ENCODE measurements around the gene RGS10.

Gene RGS10

DNA sequence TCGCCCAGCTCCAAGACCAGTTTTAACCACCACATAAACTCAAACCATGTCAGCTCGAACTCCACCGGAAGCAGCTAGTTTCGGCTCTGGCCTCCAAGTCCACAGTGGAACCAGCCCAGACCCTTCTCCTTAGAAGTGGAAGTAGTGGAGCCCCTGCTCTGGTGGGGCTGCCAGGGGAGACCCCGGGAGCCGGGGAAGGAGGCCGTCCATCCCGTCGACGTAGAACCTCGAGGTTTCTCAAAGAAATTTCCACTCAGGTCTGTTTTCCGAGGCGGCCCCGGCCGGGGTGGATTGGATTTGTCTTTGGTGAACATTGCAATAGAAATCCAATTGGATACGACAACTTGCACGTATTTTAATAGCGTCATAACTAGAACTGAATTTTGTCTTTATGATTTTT lies 87.5 kb downstream of the RGS10 start:
- H3K27me3 Mint-ChIP-seq, result no peaks in the 10 kb centered on the region

DNA sequence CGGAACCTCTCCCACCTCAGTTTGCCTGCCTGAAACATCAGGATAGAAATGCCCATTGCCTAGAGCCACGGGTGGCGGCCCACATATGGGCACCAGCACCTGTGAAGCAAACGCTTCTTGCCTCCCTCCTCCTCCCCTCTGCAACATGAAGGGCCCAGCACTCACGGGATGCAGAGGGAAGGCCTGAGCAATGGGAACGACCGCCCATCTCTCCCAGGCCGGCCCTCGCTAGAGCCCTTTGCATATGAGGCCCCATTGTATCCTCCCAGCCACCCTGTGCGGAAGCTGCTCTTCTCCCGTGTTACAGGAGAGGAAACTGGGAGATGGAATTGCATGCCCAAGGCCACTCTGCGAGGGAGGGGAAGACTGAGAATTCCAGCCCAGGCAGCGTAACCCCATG lies 88.2 kb downstream of the RGS10 start:
- H3K36me3 Mint-ChIP-seq (ENCODE audit: low read depth), result peaks cover 23% of the 10 kb centered on the region
- no peak overlapping the region for H3K4me3 Mint-ChIP-seq
- DNase-seq, result no peak
- H3K4me1 Mint-ChIP-seq (ENCODE audit: low read depth), result no peaks in the 10 kb centered on the region
- H3K9me3 Mint-ChIP-seq, result no peaks in the 10 kb centered on the region
- no peaks in the 10 kb centered on the region for H3K27me3 Mint-ChIP-seq
- H3K27ac Mint-ChIP-seq, result no peak overlapping the region

More for the DNA sequence above, 87.5 kb downstream of the RGS10 start:
- DNase-seq, result no peak
- peaks cover 21% of the 10 kb centered on the region for H3K36me3 Mint-ChIP-seq (ENCODE audit: low read depth)
- H3K4me3 Mint-ChIP-seq, result no peak overlapping the region
- no peaks in the 10 kb centered on the region for H3K9me3 Mint-ChIP-seq
- no peaks in the 10 kb centered on the region for H3K4me1 Mint-ChIP-seq (ENCODE audit: low read depth)
- H3K27ac Mint-ChIP-seq, result no peak overlapping the region

DNA sequence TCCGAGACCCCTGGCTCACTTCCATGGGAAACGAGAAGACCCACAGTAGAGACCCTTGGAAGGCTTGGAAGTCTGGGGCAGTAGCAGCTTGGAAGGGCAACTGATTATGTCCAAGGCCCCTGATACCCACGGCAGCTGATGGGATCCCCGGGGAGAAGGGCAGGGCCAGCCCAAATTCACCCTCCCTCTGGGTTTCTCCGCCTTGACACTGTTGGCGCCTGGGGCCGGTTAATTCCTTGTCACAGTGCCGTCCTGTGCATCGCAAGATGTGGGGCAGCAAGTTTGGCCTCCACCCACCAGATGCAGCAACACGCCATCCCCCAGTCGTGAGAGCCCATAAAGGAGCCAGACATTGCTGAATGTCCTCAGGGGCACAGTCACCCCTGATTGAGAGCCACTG lies 89.2 kb downstream of the RGS10 start:
- H3K27ac Mint-ChIP-seq, result no peak overlapping the region
- H3K4me3 Mint-ChIP-seq, result no peak overlapping the region
- no peaks in the 10 kb centered on the region for H3K9me3 Mint-ChIP-seq
- H3K36me3 Mint-ChIP-seq (ENCODE audit: low read depth), result peaks cover 33% of the 10 kb centered on the region
- no peaks in the 10 kb centered on the region for H3K27me3 Mint-ChIP-seq
- H3K4me1 Mint-ChIP-seq (ENCODE audit: low read depth), result no peaks in the 10 kb centered on the region
- no peak for DNase-seq

DNA sequence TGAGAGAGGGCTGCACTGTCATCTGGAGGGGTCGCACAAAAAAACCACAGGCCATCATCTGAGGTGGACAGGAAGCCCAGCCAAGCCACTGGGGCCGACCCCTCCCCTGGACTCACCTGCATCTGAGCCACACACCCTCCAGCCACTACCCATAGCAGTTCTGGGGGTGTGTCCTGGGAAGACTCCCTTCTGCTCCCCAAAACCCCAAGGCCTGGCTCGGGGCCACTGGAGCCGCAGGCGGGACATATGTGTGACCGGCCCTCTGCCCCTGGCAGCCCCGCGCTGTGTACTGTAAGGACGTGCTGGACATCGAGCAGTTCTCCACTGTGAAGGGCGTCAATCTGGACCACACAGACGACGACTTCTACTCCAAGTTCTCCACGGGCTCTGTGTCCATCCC lies 90.1 kb downstream of the RGS10 start:
- H3K4me3 Mint-ChIP-seq, result no peak overlapping the region
- no peaks in the 10 kb centered on the region for H3K4me1 Mint-ChIP-seq (ENCODE audit: low read depth)
- peaks cover 34% of the 10 kb centered on the region for H3K36me3 Mint-ChIP-seq (ENCODE audit: low read depth)
- no peak for DNase-seq
- H3K27ac Mint-ChIP-seq, result no peak overlapping the region
- H3K9me3 Mint-ChIP-seq, result no peaks in the 10 kb centered on the region
- H3K27me3 Mint-ChIP-seq, result no peaks in the 10 kb centered on the region

DNA sequence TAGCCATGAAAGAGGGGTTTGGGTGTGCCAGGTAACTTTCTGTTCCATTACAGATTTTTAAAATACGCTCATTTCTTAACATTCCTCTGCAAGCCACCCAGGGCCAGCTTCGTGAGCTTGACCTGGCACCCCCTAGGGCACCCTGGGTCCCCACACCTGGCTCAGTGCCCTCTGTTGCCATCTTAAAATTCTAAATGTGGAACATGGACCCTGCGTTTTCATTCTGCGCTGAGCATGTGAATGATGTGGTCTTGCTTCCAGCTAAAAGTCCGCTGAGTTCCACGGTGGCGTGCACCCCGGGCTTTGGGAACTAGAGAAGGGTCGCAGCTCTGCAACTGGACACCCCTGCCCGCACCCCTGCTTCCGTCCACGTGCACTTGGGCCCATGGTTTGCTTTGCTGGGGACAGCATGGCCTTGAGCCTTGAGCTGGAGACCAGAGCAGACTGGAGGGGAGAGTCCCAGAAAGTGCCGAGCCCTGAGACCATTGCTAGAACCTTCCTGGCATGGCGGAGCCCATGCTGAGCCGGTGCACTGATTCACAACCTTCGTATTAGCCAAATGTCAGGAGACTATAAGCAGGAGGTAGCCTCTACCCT lies 91.1 kb downstream of the RGS10 start:
- no peak overlapping the region for H3K4me3 Mint-ChIP-seq
- H3K36me3 Mint-ChIP-seq (ENCODE audit: low read depth), result peaks cover 34% of the 10 kb centered on the region
- no peaks in the 10 kb centered on the region for H3K4me1 Mint-ChIP-seq (ENCODE audit: low read depth)
- no peak for DNase-seq
- H3K9me3 Mint-ChIP-seq, result no peaks in the 10 kb centered on the region
- no peak overlapping the region for H3K27ac Mint-ChIP-seq
- H3K27me3 Mint-ChIP-seq, result no peaks in the 10 kb centered on the region

DNA sequence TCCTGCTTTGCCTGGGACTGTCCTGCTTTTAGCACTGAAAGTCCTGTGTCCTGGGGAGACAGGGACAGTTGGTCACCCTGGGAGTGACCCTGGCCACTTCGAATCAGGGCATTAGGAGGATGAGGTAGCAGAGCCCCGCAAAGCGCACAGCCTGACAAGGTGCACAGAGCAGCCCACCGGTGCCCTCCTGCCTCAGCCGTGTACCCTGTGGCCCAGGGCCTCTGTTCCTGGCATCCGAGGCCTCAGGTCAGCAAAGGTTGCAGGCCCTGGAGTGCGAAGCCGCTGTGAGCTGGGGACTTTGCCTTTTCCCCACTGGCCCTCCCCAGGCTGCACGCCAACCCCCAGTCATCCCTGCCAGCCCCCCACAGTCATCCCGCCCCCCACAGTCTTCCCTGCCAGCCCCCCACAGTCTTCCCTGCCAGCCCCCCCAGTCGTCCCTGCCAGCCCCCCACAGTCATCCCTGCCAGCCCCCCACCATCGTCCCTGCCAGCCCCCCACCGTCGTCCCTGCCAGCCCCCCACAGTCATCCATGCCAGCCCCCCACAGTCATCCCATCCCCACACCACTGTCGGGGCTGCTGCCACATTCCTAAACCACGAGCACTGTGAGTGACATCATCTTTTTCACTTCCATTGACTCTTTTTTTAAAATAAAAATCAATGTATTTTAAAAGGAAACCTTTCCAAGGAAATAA lies 91.8 kb downstream of the RGS10 start:
- Mint-ChIP-seq H3K9me3 (no peaks in the 10 kb centered on the region), H3K4me1 (ENCODE audit: low read depth) (peaks cover 2% of the 10 kb centered on the region), H3K36me3 (ENCODE audit: low read depth) (peaks cover 30% of the 10 kb centered on the region), H3K4me3 (no peak overlapping the region), H3K27ac (no peak overlapping the region), H3K27me3 (no peaks in the 10 kb centered on the region)
- no peak for DNase-seq

All from activated T-cell treated with anti-CD3 and anti-CD28 coated beads, Interleukin-2, amount 50 U/mL, for 24 hours (primary cell).